HEK293 (cell line): ENCODE data around the gene PRR36.

Source experiments
- GLI2 ChIP-seq: fragments of 450-650 bp; formaldehyde crosslinking; IDR thresholded peaks from 2 replicates; pipeline ENCODE4; 2017; ENCODE audit warnings: missing biosample characterization, missing genetic modification characterization, low read depth, borderline replicate concordance
- KLF1 ChIP-seq: fragments of 450-650 bp; formaldehyde crosslinking; IDR thresholded peaks from 2 replicates; pipeline ENCODE4 v1.5.1; 2016; ENCODE audit warnings: missing biosample characterization, missing genetic modification characterization
- ZNF280D ChIP-seq: fragments of 450-650 bp; formaldehyde crosslinking; IDR thresholded peaks from 2 replicates; pipeline ENCODE4 v1.5.1; 2016; ENCODE audit warnings: missing biosample characterization, missing genetic modification characterization
- ZSCAN5A ChIP-seq: fragments of 450-650 bp; formaldehyde crosslinking; IDR thresholded peaks from 2 replicates; pipeline ENCODE4 v1.5.1; 2016; ENCODE audit warnings: missing biosample characterization, missing genetic modification characterization
- TF ChIP-seq, protein P1 (sequence below): fragments of 450-650 bp; formaldehyde crosslinking; IDR thresholded peaks from 2 replicates; pipeline ENCODE4 v1.5.1; 2016; ENCODE audit warnings: missing biosample characterization, missing genetic modification characterization

GRCh38 chr19:7856679-7857663, 17.2 kb downstream of the PRR36 start:
- no peak for TF ChIP-seq ZNF280D
- TF ChIP-seq, protein P1, sequence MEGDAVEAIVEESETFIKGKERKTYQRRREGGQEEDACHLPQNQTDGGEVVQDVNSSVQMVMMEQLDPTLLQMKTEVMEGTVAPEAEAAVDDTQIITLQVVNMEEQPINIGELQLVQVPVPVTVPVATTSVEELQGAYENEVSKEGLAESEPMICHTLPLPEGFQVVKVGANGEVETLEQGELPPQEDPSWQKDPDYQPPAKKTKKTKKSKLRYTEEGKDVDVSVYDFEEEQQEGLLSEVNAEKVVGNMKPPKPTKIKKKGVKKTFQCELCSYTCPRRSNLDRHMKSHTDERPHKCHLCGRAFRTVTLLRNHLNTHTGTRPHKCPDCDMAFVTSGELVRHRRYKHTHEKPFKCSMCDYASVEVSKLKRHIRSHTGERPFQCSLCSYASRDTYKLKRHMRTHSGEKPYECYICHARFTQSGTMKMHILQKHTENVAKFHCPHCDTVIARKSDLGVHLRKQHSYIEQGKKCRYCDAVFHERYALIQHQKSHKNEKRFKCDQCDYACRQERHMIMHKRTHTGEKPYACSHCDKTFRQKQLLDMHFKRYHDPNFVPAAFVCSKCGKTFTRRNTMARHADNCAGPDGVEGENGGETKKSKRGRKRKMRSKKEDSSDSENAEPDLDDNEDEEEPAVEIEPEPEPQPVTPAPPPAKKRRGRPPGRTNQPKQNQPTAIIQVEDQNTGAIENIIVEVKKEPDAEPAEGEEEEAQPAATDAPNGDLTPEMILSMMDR = no peak
- TF ChIP-seq ZSCAN5A (tag by site-specific recombination) = no peak
- no peak for TF ChIP-seq KLF1 (tag by site-specific recombination)
- no peak for TF ChIP-seq GLI2
